GM19328 (cell line): Measurements from ENCODE around the gene CLCNKB.

Source experiments
- ATAC-seq: cut with Tn5 transposase; IDR thresholded peaks from one replicate; pipeline ENCODE4 v1.9.1; 2021; ENCODE audit warnings: mild to moderate bottlenecking, moderate library complexity; ENCODE audit not compliant: unreplicated experiment

Gene CLCNKB

GRCh38 chr1:16091296-16091695 is 47.7 kb downstream of the CLCNKB start:
- ATAC-seq: no peak

DNA sequence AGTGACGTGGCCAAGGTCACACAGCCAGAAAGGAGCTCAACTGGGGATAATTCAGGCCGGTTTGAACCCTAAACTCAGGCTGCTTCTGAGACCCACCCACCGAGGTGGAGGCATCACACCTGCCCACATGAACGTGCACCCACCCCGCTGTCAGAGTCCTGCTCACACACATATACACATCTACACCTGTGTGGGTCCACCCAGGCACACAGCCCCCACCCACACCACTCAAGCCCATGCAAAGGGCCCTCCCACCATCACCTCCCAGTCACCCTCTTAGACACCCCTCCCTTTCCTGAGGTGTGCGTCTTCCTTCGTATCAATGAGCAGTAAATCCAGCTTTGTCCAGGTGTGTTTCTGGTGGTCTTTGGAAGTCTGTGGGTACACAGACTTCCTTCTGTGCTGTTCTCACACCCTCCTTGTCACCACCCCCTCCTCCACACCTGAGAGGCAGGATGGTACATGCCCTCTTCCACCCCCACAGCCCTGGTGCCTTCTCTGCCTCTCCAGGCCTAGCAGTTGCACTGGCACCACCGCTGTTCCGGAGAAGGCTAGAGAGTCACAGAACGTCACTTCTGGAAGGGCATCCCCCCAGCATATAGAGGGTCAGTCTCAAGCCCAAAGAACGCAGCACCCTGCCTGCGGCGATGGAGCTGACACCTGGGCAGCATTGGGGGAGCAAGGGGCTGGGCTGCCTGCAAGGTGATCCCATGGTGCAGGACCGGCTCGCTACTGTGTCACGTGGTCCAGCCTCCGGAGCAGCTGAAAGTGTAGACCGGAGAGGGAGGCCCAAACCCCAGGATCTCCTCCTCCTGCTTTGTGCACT is 48.7 kb downstream of the CLCNKB start:
- ATAC-seq: no peak

- ATAC-seq: no peak
Measured at GRCh38 chr1:16092923-16093511, 49.4 kb downstream of the CLCNKB start.

- no peak for ATAC-seq
Measured at GRCh38 chr1:16093611-16094010, 50.0 kb downstream of the CLCNKB start.

- no peak for ATAC-seq
Measured at GRCh38 chr1:16094453-16095158, 51.0 kb downstream of the CLCNKB start.

GRCh38 chr1:16095447-16095846 is 51.9 kb downstream of the CLCNKB start:
- ATAC-seq: no peak

DNA sequence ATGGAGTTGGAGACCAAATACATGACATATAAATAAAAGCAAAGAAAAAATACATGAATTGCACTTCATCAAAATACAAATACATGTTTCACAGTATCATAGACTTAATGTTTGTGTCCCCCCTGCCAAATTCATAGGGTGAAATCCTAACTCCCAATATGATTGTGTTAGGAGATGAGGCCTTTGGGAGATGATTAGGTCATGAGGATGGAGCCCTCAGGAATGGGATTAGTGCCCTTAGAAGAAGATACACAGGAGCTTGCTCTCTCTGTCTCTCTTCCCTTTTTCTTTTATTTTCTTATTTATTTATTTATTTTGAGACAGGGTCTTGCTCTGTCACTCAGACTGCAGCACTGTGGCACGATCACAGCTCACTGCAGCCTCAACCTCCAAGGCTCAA is 55.8 kb downstream of the CLCNKB start:
- no peak for ATAC-seq

DNA sequence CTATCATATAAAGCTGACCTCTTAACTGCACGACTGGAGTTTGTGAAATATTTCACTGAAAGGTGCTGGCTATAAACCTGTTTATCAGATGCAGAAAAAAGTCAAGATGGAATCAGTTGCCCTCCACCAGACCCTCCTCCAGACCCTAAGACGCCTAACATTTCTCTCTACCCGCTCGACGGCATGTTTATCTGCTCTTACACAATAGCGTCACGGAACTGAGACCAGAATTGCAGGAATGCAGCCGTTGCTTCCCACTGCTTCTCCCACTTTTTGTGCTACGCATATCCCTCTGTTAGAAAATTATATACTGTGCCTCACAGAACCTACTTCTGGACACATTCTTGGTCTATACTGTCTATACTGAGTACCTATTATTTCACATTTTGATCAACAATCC is 58.0 kb downstream of the CLCNKB start:
- no peak for ATAC-seq
